GM12892 (cell line): Measurements from ENCODE around the gene CPXM2.

ENCODE experiments used
- DNase-seq: peaks from one replicate; pipeline ENCODE4 v3.0.0; 2011; ENCODE audit not compliant: insufficient read length
- FAIRE-seq: peaks from 2 replicates; lab custom pipeline; 2011; peaks lifted over from hg19 to GRCh38; lab: Jason Lieb, UNC
- POLR2A ChIP-seq: IDR thresholded peaks from 2 replicates; pipeline ENCODE4 v1.6.1; 2011; ENCODE audit warnings: low read depth, low read length, control low read depth
- POLR2AphosphoS5 ChIP-seq: IDR thresholded peaks from 2 replicates; pipeline ENCODE4 v1.6.1; 2011; ENCODE audit warnings: low read depth, low read length, control low read depth
- TAF1 ChIP-seq: IDR thresholded peaks from 2 replicates; pipeline ENCODE4 v1.6.1; 2011; ENCODE audit warnings: low read depth, mild to moderate bottlenecking, control low read depth, low read length, borderline replicate concordance

CPXM2 gene

DNA sequence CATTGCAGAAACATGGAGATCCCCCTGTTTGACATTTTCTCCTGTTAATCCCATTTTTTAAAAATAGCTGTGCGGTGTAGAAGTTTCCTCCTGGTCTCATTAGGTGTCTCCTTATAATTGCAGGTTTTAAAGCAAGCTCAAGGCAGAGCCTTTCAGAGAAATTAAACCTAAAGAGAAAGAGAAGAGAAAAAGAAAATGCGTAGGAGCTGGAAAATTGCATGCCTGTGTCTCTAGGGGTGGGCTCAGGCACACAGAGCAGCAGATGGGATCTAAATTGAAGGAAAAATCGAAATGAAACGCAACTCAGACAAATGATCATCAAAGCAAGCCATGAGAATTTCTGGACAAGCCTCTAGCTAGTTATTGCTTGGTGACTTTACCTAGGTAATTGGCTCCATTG is 185.4 kb downstream of the CPXM2 start:
- FAIRE-seq (no peak), DNase-seq (no peak)
- TF ChIP-seq TAF1, result no peak
- no peak for TF ChIP-seq POLR2AphosphoS5
- no peak for TF ChIP-seq POLR2A

DNA sequence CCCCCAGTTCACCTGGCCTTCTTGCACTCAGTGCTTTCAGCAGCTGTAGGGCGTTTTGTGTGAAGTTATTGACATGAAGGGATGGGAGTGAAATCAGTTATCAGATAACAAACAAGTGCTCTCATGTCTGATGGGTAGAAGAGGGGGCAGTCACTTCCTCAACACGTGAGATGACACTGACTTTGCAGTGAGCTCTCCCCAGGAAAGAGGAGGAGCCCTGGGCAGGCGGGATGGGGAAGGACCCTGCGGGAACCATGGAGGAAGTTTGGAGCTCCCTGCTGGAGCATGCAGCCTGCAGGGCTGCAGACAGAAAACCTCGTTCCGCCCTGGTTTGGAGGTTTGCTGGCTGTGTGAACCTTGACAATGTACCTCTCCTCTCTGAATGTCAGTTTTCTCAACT is 186.8 kb downstream of the CPXM2 start:
- no peak for FAIRE-seq
- no peak for DNase-seq
- TF ChIP-seq POLR2AphosphoS5 (no peak), POLR2A (no peak), TAF1 (no peak)

DNA sequence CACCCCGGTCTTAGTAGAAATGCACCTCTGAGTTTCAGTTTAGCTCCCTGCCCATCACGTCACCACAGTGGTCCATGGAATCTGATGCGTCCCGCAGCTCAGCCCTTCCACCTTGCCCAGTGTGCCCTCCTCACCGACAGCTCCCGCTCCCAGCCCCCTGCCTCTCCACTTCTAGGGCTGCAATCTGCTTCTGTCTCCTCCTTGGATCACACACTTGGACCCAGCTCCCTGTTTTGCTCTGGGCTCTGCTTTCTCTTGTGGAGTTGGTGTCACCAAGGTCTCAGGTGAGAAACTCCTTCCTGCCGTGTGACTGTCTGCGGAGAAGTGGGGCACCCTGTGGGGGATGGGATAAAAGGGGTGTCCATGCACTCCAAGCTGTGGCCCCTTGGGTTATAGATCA is 187.5 kb downstream of the CPXM2 start:
- DNase-seq (no peak), FAIRE-seq (no peak)
- TF ChIP-seq POLR2AphosphoS5 (no peak), TAF1 (no peak), POLR2A (no peak)

DNA sequence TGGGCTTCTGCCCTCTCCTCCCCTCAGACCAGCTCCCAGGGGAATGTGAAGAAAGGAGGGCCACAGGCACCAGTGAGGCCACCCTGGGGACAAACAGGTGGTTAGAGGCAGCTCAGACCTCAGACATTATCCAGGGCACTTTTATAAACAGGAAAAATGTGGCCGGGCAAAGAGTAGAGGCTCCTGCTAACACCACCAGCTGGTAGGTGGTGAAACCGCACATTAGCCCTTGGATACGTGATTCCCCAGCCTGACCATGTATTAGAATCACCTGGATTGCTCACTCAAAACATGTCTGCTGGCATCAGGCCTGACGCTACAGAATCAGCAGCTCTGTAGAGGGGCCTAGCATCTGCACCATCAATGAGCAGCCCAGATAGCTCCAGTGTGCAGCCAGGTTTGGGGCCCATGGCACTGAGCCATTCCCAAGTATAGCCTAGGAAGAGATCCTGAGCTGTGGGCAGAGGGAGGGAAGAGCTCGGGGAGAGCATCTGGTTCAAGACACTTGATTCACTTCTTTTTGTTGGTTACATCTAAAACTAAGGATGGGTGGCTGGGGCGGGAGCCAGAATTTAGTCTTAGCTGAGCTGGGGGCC is 188.3 kb downstream of the CPXM2 start:
- TF ChIP-seq POLR2AphosphoS5 (no peak), TAF1 (no peak), POLR2A (no peak)
- FAIRE-seq, result no peak
- no peak for DNase-seq
